Activated B cell treated with CpG ODN at 0.5 μM for 24 hours (primary cell): ENCODE data around the gene PARVA. TPM values are rescaled to one million over a fixed set of nuclear protein-coding genes. Genes with fewer than 3 reads are reported as not detected.
"Not testable (repeated sequence)": the region's sequence is repeated elsewhere in the genome, so short reads cannot be mapped to it uniquely, and the experiment has no call there.

ENCODE experiments used
- ATAC-seq: fragments of 200-7000 bp; cut with Tn5 transposase; one replicate; pipeline ENCODE4 v1.10.0; 2021; ENCODE audit warnings: low read depth, mild to moderate bottlenecking, moderate library complexity
- CTCF ChIA-PET: fragments of 350-600 bp; sonication (Branson Sonifier 250); formaldehyde crosslinking; loops from one replicate; lab custom pipeline; 2021; ENCODE audit warnings: antibody characterized with exemption; lab: Charles Lee
- POLR2A ChIA-PET: fragments of 350-600 bp; sonication (Branson Sonifier 250); formaldehyde crosslinking; loops from one replicate; lab custom pipeline; 2021; ENCODE audit warnings: antibody characterized with exemption; lab: Charles Lee
- DNase-seq: peaks from one replicate; pipeline ENCODE4 v3.0.0; 2022
- H3K27ac Mint-ChIP-seq: one replicate; pipeline ENCODE4 v1.8.0; 2020; ENCODE audit warnings: mixed read lengths
- H3K27me3 Mint-ChIP-seq: one replicate; pipeline ENCODE4 v1.8.0; 2021; ENCODE audit warnings: mixed read lengths
- H3K36me3 Mint-ChIP-seq: one replicate; pipeline ENCODE4 v1.8.0; 2021; ENCODE audit warnings: low read depth, mixed read lengths
- H3K4me1 Mint-ChIP-seq: one replicate; pipeline ENCODE4 v1.8.0; 2021; ENCODE audit warnings: mixed read lengths
- H3K4me3 Mint-ChIP-seq: one replicate; pipeline ENCODE4 v1.8.0; 2020; ENCODE audit warnings: mild to moderate bottlenecking, mixed read lengths
- H3K9me3 Mint-ChIP-seq: one replicate; pipeline ENCODE4 v1.8.0; 2020; ENCODE audit warnings: mixed read lengths
- intact Hi-C: fragments of 100-400 bp; cut with micrococcal nuclease; formaldehyde crosslinking; loops from one replicate; pipeline ENCODE4 v1.15.1; 2024
- total RNA-seq: library from RNA; stranded (reverse); gene quantifications from 2 replicates; pipeline ENCODE4 v1.2.3, GENCODE V29; 2022
- TF ChIP-seq, protein P1 (sequence below): fragments of 200-600 bp; IDR thresholded peaks from one replicate; pipeline ENCODE4 v1.8.0; 2022; ENCODE audit warnings: antibody characterized with exemption, mild to moderate bottlenecking

PARVA gene
- total RNA-seq, 1 donor from 2014 or later, result not detected

DNA sequence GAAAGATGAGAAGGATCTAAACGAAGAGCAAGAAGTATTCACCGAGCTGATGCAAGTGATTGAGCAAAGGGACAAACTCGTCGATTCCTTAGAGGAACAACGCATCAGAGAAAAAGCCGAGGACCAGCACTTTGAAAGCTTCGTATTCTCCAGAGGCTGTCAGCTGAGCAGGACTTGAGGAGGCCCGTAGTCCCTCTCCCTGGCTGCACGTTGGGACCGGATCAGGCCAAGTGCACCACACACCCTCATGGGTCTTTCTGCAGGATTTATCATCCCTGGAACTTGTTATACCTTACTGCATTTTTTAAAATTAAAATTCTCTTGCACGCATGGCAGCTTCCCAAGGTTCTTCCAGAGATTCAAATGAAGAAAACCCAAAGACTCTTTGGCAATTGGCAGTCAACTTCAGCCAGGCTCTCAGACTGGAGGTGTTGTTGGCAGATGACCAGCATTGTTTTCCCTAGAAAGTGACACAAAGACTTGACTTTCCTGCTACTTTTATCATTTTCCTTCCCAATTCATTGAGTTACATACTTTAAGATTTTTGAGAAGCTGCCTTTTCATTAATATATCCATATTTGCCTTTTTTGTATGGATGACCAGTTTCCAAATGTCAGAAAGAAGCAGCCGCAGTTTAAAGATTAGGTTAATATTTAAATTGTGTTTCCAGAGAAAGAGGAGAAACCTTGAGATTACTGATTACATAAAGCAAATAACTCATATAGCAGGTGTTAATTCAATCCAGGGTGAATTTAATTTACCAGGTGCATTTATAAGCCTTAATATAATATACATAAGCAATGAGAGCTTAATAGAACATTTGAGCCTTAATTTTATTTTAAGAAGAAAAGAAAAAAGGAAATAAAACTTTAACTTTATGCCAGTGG, 18.8 kb upstream of the PARVA start:
- no peaks in the 10 kb centered on the region for H3K4me1 Mint-ChIP-seq

DNA sequence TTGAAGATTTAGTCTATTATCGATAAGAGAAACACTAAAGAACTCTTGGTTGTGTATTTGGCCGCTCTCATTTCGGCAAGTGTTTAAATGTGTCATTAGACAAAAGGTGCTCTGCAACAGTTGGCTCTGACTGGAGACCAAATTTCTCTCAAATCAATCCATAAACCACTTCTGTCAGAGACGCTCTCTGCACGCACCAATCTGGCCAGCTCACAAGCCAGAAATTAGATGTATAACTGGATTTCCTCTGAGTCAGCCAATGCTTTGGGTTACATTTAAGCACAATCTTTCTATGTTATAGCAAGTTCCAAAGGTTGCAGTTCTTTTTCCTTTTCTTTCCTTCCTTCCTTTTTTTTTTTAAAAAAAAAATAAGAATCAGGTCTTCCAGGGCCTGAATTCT, 17.6 kb upstream of the PARVA start:
- Mint-ChIP-seq H3K27me3 (peaks cover 19% of the 10 kb centered on the region), H3K4me3 (no peak overlapping the region), H3K4me1 (no peaks in the 10 kb centered on the region), H3K27ac (no peak overlapping the region), H3K36me3 (no peaks in the 10 kb centered on the region), H3K9me3 (no peaks in the 10 kb centered on the region)
- ChIA-PET POLR2A (no interaction called here), CTCF (no interaction called here)
- DNase-seq (no peak), ATAC-seq (no peak)
- intact Hi-C loops, result no loop called here
- TF ChIP-seq, protein P1, sequence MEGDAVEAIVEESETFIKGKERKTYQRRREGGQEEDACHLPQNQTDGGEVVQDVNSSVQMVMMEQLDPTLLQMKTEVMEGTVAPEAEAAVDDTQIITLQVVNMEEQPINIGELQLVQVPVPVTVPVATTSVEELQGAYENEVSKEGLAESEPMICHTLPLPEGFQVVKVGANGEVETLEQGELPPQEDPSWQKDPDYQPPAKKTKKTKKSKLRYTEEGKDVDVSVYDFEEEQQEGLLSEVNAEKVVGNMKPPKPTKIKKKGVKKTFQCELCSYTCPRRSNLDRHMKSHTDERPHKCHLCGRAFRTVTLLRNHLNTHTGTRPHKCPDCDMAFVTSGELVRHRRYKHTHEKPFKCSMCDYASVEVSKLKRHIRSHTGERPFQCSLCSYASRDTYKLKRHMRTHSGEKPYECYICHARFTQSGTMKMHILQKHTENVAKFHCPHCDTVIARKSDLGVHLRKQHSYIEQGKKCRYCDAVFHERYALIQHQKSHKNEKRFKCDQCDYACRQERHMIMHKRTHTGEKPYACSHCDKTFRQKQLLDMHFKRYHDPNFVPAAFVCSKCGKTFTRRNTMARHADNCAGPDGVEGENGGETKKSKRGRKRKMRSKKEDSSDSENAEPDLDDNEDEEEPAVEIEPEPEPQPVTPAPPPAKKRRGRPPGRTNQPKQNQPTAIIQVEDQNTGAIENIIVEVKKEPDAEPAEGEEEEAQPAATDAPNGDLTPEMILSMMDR, result no peak

More for the DNA sequence above, 18.8 kb upstream of the PARVA start:
- DNase-seq (no peak), ATAC-seq (no peak)
- Mint-ChIP-seq H3K27ac (no peak overlapping the region), H3K27me3 (peaks cover 13% of the 10 kb centered on the region), H3K36me3 (no peaks in the 10 kb centered on the region), H3K4me3 (no peak overlapping the region), H3K9me3 (no peaks in the 10 kb centered on the region)
- TF ChIP-seq, protein P1, result no peak
- CTCF ChIA-PET, result no interaction called here
- intact Hi-C loops, result no loop called here
- POLR2A ChIA-PET, result no interaction called here

DNA sequence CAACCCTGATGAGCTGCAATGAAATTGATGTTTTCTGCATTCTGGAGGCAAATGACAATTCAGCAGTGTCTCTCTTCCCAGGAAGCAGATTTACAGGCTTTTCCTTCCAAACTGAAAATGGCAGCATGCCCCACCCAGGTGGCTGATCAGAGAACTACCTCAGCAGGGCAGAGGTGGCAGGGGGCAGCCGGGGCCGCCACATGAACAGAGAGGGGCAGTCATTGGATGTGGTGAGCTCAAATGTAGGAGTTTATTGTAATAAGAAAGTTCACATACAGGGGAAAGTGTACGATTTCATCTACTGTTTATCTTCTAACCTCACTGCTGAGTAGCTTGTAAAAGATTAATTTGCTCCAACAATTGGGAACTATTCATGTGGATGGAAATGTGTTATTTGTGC, 15.7 kb upstream of the PARVA start:
- no peak overlapping the region for H3K27ac Mint-ChIP-seq
- ATAC-seq (no peak), DNase-seq (no peak)
- no peaks in the 10 kb centered on the region for H3K9me3 Mint-ChIP-seq
- peaks cover 22% of the 10 kb centered on the region for H3K27me3 Mint-ChIP-seq
- TF ChIP-seq, protein P1, result no peak
- H3K4me3 Mint-ChIP-seq, result no peak overlapping the region
- ChIA-PET CTCF (no interaction called here), POLR2A (no interaction called here)
- intact Hi-C loops, result no loop called here
- no peaks in the 10 kb centered on the region for H3K4me1 Mint-ChIP-seq
- no peaks in the 10 kb centered on the region for H3K36me3 Mint-ChIP-seq

DNA sequence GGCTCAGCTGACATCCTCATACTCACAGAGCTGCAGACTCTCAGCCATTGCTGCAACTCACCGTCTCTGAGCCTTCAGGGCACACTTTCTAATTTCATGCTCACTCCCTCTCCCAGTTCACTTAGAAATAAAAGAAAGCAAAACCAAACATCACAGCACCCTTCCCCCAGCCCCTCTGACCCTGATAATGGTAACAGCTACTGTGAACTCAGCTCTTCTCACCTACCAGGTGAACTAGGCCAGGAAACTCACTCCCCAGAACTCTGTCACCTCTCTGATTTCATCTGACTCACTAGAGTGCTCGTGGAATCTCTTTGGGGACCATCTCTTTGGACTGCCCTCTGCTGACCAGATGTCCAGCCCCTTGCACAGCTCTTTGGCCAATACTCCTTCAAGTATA, 14.5 kb upstream of the PARVA start:
- TF ChIP-seq, protein P1, result no peak
- no peaks in the 10 kb centered on the region for H3K36me3 Mint-ChIP-seq
- POLR2A ChIA-PET, result no interaction called here
- intact Hi-C loops, result no loop called here
- no peak overlapping the region for H3K4me3 Mint-ChIP-seq
- no peaks in the 10 kb centered on the region for H3K9me3 Mint-ChIP-seq
- no peak for ATAC-seq
- CTCF ChIA-PET, result no interaction called here
- no peak overlapping the region for H3K27ac Mint-ChIP-seq
- no peak for DNase-seq
- H3K4me1 Mint-ChIP-seq, result no peaks in the 10 kb centered on the region
- H3K27me3 Mint-ChIP-seq, result peaks cover 29% of the 10 kb centered on the region

DNA sequence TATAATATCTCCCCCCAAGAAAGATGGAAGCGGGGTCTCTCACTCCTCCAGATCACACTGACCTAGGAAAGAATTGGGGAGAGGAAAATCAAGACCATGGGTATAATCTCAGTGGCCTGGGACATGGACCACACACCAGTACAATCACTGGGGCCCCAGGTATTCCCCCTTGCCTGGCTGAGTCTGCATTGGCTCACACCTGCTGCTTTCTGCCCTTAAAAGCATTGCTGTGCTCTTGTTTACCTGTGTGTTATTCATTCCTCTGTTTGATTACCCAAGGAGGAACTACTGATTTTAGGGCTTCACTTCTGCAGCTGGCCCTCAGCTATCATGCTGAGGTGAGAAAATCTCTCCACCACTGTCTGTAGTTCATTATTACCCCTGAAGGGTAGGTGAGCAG, 14.0 kb upstream of the PARVA start:
- POLR2A ChIA-PET, result no interaction called here
- H3K4me1 Mint-ChIP-seq, result no peaks in the 10 kb centered on the region
- H3K4me3 Mint-ChIP-seq, result no peak overlapping the region
- no peaks in the 10 kb centered on the region for H3K9me3 Mint-ChIP-seq
- H3K27ac Mint-ChIP-seq, result no peak overlapping the region
- H3K27me3 Mint-ChIP-seq, result peaks cover 32% of the 10 kb centered on the region
- H3K36me3 Mint-ChIP-seq, result no peaks in the 10 kb centered on the region
- CTCF ChIA-PET, result no interaction called here
- no peak for ATAC-seq
- intact Hi-C loops, result no loop called here
- DNase-seq, result no peak
- TF ChIP-seq, protein P1, result no peak

DNA sequence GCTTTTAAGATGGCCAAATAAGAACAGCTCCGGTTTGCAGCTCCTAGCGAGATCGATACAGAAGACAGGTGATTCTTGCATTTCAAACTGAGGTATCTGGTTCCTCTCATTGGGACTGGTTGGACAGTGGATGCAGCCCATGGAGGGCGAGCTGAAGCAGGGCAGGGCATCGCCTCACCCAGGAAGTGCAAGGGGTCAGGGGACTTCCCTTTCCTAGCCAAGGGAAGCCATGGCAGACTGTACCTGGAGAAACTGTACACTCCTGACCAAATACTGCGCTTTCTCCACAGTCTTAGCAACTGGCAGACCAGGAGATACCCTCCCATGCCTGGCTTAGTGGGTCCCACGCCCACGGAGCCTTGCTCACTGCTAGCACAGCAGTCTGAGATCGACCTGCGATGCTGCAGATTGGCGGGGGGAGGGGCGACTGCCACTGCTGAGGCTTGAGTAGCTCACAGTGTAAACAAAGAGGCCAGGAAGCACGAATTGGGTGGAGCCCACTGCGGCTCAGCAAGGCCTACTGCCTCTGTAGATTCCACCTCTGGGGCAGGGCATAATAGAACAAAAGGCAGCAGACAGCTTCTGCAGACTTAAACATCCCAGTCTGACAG, 11.3 kb upstream of the PARVA start:
- intact Hi-C loops, H3K4me3 Mint-ChIP-seq, DNase-seq, H3K27ac Mint-ChIP-seq, CTCF ChIA-PET, ATAC-seq, H3K9me3 Mint-ChIP-seq, H3K4me1 Mint-ChIP-seq, H3K36me3 Mint-ChIP-seq, POLR2A ChIA-PET: not testable (repeated sequence)
- peaks cover 32% of the 10 kb centered on the region for H3K27me3 Mint-ChIP-seq

DNA sequence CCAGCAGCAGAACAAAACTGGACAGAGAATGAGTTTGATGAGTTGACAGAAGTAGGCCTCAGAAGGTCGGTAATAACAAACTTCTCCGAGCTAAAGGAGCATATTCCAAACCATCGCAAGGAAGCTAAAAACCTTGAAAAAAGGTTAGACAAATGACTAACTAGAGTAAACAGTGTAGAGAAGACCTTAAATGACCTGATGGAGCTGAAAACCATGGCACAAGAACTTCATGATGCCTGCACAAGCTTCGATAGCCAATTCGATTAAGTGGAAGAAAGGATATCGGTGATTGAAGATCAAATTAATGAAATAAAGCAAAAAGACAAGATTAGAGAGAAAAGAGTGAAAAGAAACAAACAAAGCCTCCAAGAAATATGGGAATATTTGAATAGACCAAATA, 10.3 kb upstream of the PARVA start:
- CTCF ChIA-PET, H3K4me3 Mint-ChIP-seq, H3K27ac Mint-ChIP-seq, H3K36me3 Mint-ChIP-seq, intact Hi-C loops, ATAC-seq, H3K9me3 Mint-ChIP-seq, DNase-seq, H3K4me1 Mint-ChIP-seq, POLR2A ChIA-PET: not testable (repeated sequence)
- peaks cover 27% of the 10 kb centered on the region for H3K27me3 Mint-ChIP-seq
